Astrocyte (in vitro differentiated cells and primary cell): ENCODE measurements around the gene SNX8. TPM values are rescaled to one million over a fixed set of nuclear protein-coding genes. Genes with fewer than 3 reads are reported as not detected.

Experiments used
- DNase-seq: peaks from one replicate; pipeline ENCODE4 v3.0.0-alpha.2; 2010; ENCODE audit warnings: low read depth
- FAIRE-seq: peaks from 2 replicates; lab custom pipeline; 2011; peaks lifted over from hg19 to GRCh38; lab: Jason Lieb, UNC
- H2AFZ ChIP-seq: 2 replicates; pipeline ENCODE4 v1.6.0; 2012; ENCODE audit warnings: low read depth, low read length, inconsistent platforms
- H3K27ac ChIP-seq: 2 replicates; pipeline ENCODE4 v1.5.1; 2011; ENCODE audit warnings: low read depth, low read length, inconsistent platforms
- H3K27me3 ChIP-seq: 2 replicates; pipeline ENCODE4 v1.6.0; 2011; ENCODE audit warnings: low read length, inconsistent platforms; ENCODE audit not compliant: insufficient read depth
- H3K36me3 ChIP-seq: 2 replicates; pipeline ENCODE4 v1.5.1; 2011; ENCODE audit warnings: low read length, inconsistent platforms; ENCODE audit not compliant: insufficient read depth
- H3K4me1 ChIP-seq: 2 replicates; pipeline ENCODE4 v1.5.1; 2011; ENCODE audit warnings: low read length, inconsistent platforms; ENCODE audit not compliant: insufficient read depth
- H3K4me2 ChIP-seq: 2 replicates; pipeline ENCODE4 v1.6.0; 2012; ENCODE audit warnings: low read length, inconsistent platforms
- H3K4me3 ChIP-seq: 2 replicates; pipeline ENCODE4 v1.5.1; 2011; ENCODE audit warnings: low read depth, mild to moderate bottlenecking, low read length, inconsistent platforms; ENCODE audit not compliant: insufficient read depth
- H3K79me2 ChIP-seq: 2 replicates; pipeline ENCODE4 v1.6.0; 2012; ENCODE audit warnings: mild to moderate bottlenecking, low read length, inconsistent platforms; ENCODE audit not compliant: insufficient read depth
- H3K9ac ChIP-seq: 2 replicates; pipeline ENCODE4 v1.6.0; 2012; ENCODE audit warnings: mild to moderate bottlenecking, low read length, inconsistent platforms
- H3K9me3 ChIP-seq: 2 replicates; pipeline ENCODE4 v1.5.1; 2012; ENCODE audit warnings: low read depth, mild to moderate bottlenecking, low read length, inconsistent platforms; ENCODE audit not compliant: insufficient read depth
- H4K20me1 ChIP-seq: 2 replicates; pipeline ENCODE4 v1.6.0; 2012; ENCODE audit warnings: low read length, inconsistent platforms; ENCODE audit not compliant: insufficient read depth
- H3K27ac Mint-ChIP-seq: one replicate; pipeline ENCODE4 v1.8.0; 2021; ENCODE audit warnings: mild to moderate bottlenecking, mixed read lengths; ENCODE audit not compliant: unreplicated experiment
- H3K27me3 Mint-ChIP-seq: one replicate; pipeline ENCODE4 v1.8.0; 2021; ENCODE audit warnings: low read depth, mixed read lengths; ENCODE audit not compliant: unreplicated experiment
- H3K36me3 Mint-ChIP-seq: one replicate; pipeline ENCODE4 v1.8.0; 2021; ENCODE audit warnings: low read depth, mixed read lengths; ENCODE audit not compliant: unreplicated experiment
- H3K4me1 Mint-ChIP-seq: one replicate; pipeline ENCODE4 v1.8.0; 2021; ENCODE audit warnings: low read depth, mixed read lengths; ENCODE audit not compliant: unreplicated experiment
- H3K4me3 Mint-ChIP-seq: one replicate; pipeline ENCODE4 v1.8.0; 2021; ENCODE audit warnings: mild to moderate bottlenecking, moderate library complexity, mixed read lengths; ENCODE audit not compliant: unreplicated experiment
- H3K9me3 Mint-ChIP-seq: one replicate; pipeline ENCODE4 v1.8.0; 2021; ENCODE audit warnings: mild to moderate bottlenecking, mixed read lengths; ENCODE audit not compliant: unreplicated experiment
- CTCF ChIP-seq: IDR thresholded peaks from 2 replicates; pipeline ENCODE4 v1.5.1; 2011; ENCODE audit warnings: low read depth, mild to moderate bottlenecking, inconsistent platforms, low read length, moderate library complexity; ENCODE audit not compliant: insufficient read depth
- EZH2 ChIP-seq: IDR thresholded peaks from 2 replicates; pipeline ENCODE4 v1.6.1; 2012; ENCODE audit warnings: mild to moderate bottlenecking, low read length, inconsistent platforms; ENCODE audit not compliant: insufficient read depth
- total RNA-seq: library from RNA; stranded (reverse); gene quantifications from 2 replicates; pipeline ENCODE4 v1.2.1, GENCODE V29; 2021

The SNX8 gene
- total RNA-seq, 1 donor from 2014 or later = 28.9 TPM

- H2AFZ ChIP-seq = peak overlapping the region; percentile 96
- no peak for FAIRE-seq
- H3K9ac ChIP-seq = peak overlapping the region; percentile 99
Observed at GRCh38 chr7:2354939-2355704, 40.9 kb upstream of the SNX8 start.

GRCh38 chr7:2354186-2354938 lies 40.1 kb upstream of the SNX8 start, which contains the start of gene EIF3B:
TSS of gene EIF3B (plus strand) at chr7:2354827. CDS start at chr7:2354922, 95 bp downstream.
- peak within 1 kb of the TSS; percentile 96 for H2AFZ ChIP-seq
- FAIRE-seq (no peak), DNase-seq (peak; percentile 91)
- Mint-ChIP-seq H3K27me3 (no peaks in the 10 kb centered on the region), H3K4me1 (peaks cover 4% of the 10 kb centered on the region), H3K4me3 (peak within 1 kb of the TSS; percentile 94), H3K36me3 (peaks cover 3% of the 10 kb centered on the region), H3K27ac (peak within 1 kb of the TSS; percentile 100), H3K9me3 (no peaks in the 10 kb centered on the region)
- no peaks in the 10 kb centered on the region for H3K27me3 ChIP-seq
- H3K9me3 ChIP-seq = no peaks in the 10 kb centered on the region
- H3K4me2 ChIP-seq = peak within 1 kb of the TSS; percentile 89
- H3K36me3 ChIP-seq = peaks cover 6% of the 10 kb centered on the region
- TF ChIP-seq EZH2 (no peak), CTCF (no peak)
- H3K9ac ChIP-seq = peak within 1 kb of the TSS; percentile 99
- peak within 1 kb of the TSS; percentile 100 for H3K27ac ChIP-seq
- peaks cover 51% of the 10 kb centered on the region for H3K79me2 ChIP-seq
- peaks cover 43% of the 10 kb centered on the region for H4K20me1 ChIP-seq
- H3K4me3 ChIP-seq = peak within 1 kb of the TSS; percentile 81
- peaks cover 13% of the 10 kb centered on the region for H3K4me1 ChIP-seq

More at GRCh38 chr7:2354939-2355704, 40.9 kb upstream of the SNX8 start:
- Mint-ChIP-seq H3K9me3 (no peaks in the 10 kb centered on the region), H3K27me3 (no peaks in the 10 kb centered on the region), H3K27ac (peak overlapping the region; percentile 83), H3K4me1 (peaks cover 9% of the 10 kb centered on the region), H3K36me3 (peaks cover 3% of the 10 kb centered on the region), H3K4me3 (peak overlapping the region; percentile 94)
- H3K79me2 ChIP-seq = peaks cover 59% of the 10 kb centered on the region
- H3K4me3 ChIP-seq = peak overlapping the region; percentile 81
- H4K20me1 ChIP-seq = peaks cover 51% of the 10 kb centered on the region
- TF ChIP-seq EZH2 (no peak), CTCF (no peak)
- H3K4me2 ChIP-seq = peak overlapping the region; percentile 89
- no peaks in the 10 kb centered on the region for H3K27me3 ChIP-seq
- H3K9me3 ChIP-seq = no peaks in the 10 kb centered on the region
- peak overlapping the region; percentile 100 for H3K27ac ChIP-seq
- peaks cover 13% of the 10 kb centered on the region for H3K4me1 ChIP-seq
- H3K36me3 ChIP-seq = peaks cover 6% of the 10 kb centered on the region
- no peak for DNase-seq
